BJ (cell line): ENCODE results near the gene TMEM132E. TPM values are rescaled to one million over a fixed set of nuclear protein-coding genes. Genes with fewer than 3 reads are reported as not detected.

ENCODE experiments used
- CTCF ChIA-PET: fragments of 350-600 bp; formaldehyde crosslinking; extraction: SDS; loops from one replicate; lab custom pipeline; 2021; ENCODE audit warnings: antibody characterized with exemption, inconsistent platforms; lab: Yijun Ruan, JAX
- POLR2A ChIA-PET: fragments of 300-600 bp; sonication (Branson Sonifier 250); formaldehyde crosslinking; extraction: SDS; loops from one replicate; lab custom pipeline; 2021; ENCODE audit warnings: antibody characterized with exemption; lab: Charles Lee
- DNase-seq: peaks from one replicate; pipeline ENCODE4 v3.0.0-alpha.2; 2011; ENCODE audit warnings: low read depth
- H3K27me3 ChIP-seq: 2 replicates; pipeline ENCODE4 v1.6.0; 2011; ENCODE audit warnings: low read length; ENCODE audit not compliant: control insufficient read depth, insufficient read depth
- H3K36me3 ChIP-seq: 2 replicates; pipeline ENCODE4 v1.5.1; 2011; ENCODE audit warnings: low read length; ENCODE audit not compliant: control insufficient read depth, insufficient read depth
- H3K4me3 ChIP-seq: 2 replicates; pipeline ENCODE4 v1.5.1; 2011; ENCODE audit warnings: low read depth, mild to moderate bottlenecking, control low read depth, low read length
- CTCF ChIP-seq: IDR thresholded peaks from 2 replicates; pipeline ENCODE4 v1.5.1; 2011; ENCODE audit warnings: low read depth, mild to moderate bottlenecking, control low read depth, inconsistent platforms, low read length, moderate library complexity; ENCODE audit not compliant: insufficient read depth
- polyA plus RNA-seq: library from polyadenylated mRNA; depleted of rRNA; stranded (reverse); fragments of >200 nt; gene quantifications from 2 replicates; pipeline ENCODE4 v1.2.3, GENCODE V29; 2011

The TMEM132E gene
- polyA plus RNA-seq, 1 experiment, result not detected

GRCh38 chr17:34586346-34586846 lies 7.0 kb downstream of the TMEM132E start:
- POLR2A ChIA-PET, result no interaction called here
- peaks cover 28% of the 10 kb centered on the region for H3K27me3 ChIP-seq

GRCh38 chr17:34588266-34588665 lies 8.9 kb downstream of the TMEM132E start:
- POLR2A ChIA-PET, result no interaction called here
- no peak overlapping the region for H3K4me3 ChIP-seq
- no peak for DNase-seq
- TF ChIP-seq CTCF, result no peak
- H3K36me3 ChIP-seq, result no peaks in the 10 kb centered on the region
- peaks cover 11% of the 10 kb centered on the region for H3K27me3 ChIP-seq
- CTCF ChIA-PET, result no interaction called here

More at GRCh38 chr17:34586346-34586846, 7.0 kb downstream of the TMEM132E start:
- no peak overlapping the region for H3K4me3 ChIP-seq
- CTCF ChIA-PET, result no interaction called here
- H3K36me3 ChIP-seq, result no peaks in the 10 kb centered on the region
- TF ChIP-seq CTCF, result no peak
- DNase-seq, result no peak

GRCh38 chr17:34589120-34589965 lies 10.0 kb downstream of the TMEM132E start:
- Histone ChIP-seq H3K27me3 (peaks cover 8% of the 10 kb centered on the region), H3K36me3 (no peaks in the 10 kb centered on the region), H3K4me3 (no peak overlapping the region)
- TF ChIP-seq CTCF, result no peak
- CTCF ChIA-PET, result no interaction called here
- POLR2A ChIA-PET, result no interaction called here
- DNase-seq, result no peak

GRCh38 chr17:34592002-34592401 lies 12.6 kb downstream of the TMEM132E start:
- ChIA-PET CTCF (no interaction called here), POLR2A (no interaction called here)
- H3K4me3 ChIP-seq, result no peak overlapping the region
- no peak for TF ChIP-seq CTCF
- H3K36me3 ChIP-seq, result no peaks in the 10 kb centered on the region
- peaks cover 1% of the 10 kb centered on the region; the same call in 1 of the 2 replicates for H3K27me3 ChIP-seq
- DNase-seq, result no peak

GRCh38 chr17:34596920-34597319 lies 17.5 kb downstream of the TMEM132E start:
- Histone ChIP-seq H3K27me3 (peaks cover 1% of the 10 kb centered on the region; the same call in 1 of the 2 replicates), H3K36me3 (no peaks in the 10 kb centered on the region), H3K4me3 (no peak overlapping the region)
- POLR2A ChIA-PET, result no interaction called here
- no peak for DNase-seq
- CTCF ChIA-PET, result interaction anchor here (1.2 kb wide), 1 partner anchor 175 kb away, joined by 3 read pairs; no protein-coding TSS in a partner anchor
- TF ChIP-seq CTCF, result no peak
